Duodenal mucosa (tissue), 2 donors: ENCODE measurements around the gene CYP1A2.
"Not testable (repeated sequence)": the region's sequence is repeated elsewhere in the genome, so short reads cannot be mapped to it uniquely, and the experiment has no call there.

Source experiments
- H3K27ac ChIP-seq: one replicate; pipeline ENCODE4 v1.7.0; 2013; ENCODE audit warnings: low read depth, low read length
- H3K27me3 ChIP-seq, 2 donors: one replicate each; pipeline ENCODE4 v1.7.0; 2013; ENCODE audit warnings: low read length in 2 of 2, control low read depth in 1 of 2; ENCODE audit not compliant: insufficient read depth in 2 of 2, control insufficient read depth in 1 of 2
- H3K36me3 ChIP-seq, 2 donors: one replicate each; pipeline ENCODE4 v1.7.0; 2013; ENCODE audit warnings: low read length in 2 of 2, control low read depth in 1 of 2; ENCODE audit not compliant: insufficient read depth in 2 of 2, control insufficient read depth in 1 of 2
- H3K4me1 ChIP-seq, 2 donors: one replicate each; pipeline ENCODE4 v1.7.0; 2013; ENCODE audit warnings: low read length in 2 of 2, control low read depth in 1 of 2; ENCODE audit not compliant: insufficient read depth in 2 of 2, control insufficient read depth in 1 of 2
- H3K4me3 ChIP-seq, 2 donors: one replicate each; pipeline ENCODE4 v1.7.0; 2013; ENCODE audit warnings: low read length in 2 of 2, low read depth in 1 of 2
- H3K9ac ChIP-seq, 2 donors: one replicate each; pipeline ENCODE4 v1.7.0; 2013; ENCODE audit warnings: low read length in 2 of 2, low read depth in 1 of 2
- H3K9me3 ChIP-seq, 2 donors: one replicate each; pipeline ENCODE4 v1.7.0; 2013; ENCODE audit warnings: low read length in 2 of 2, control low read depth in 1 of 2; ENCODE audit not compliant: control insufficient read depth in 1 of 2

The CYP1A2 gene

GRCh38 chr15:74782259-74783071, 33.8 kb downstream of the CYP1A2 start:
- peak overlapping the region; percentile 34 for H3K27ac ChIP-seq
- peaks cover 70 to 82% of the 10 kb centered on the region in 2 donors for H3K4me1 ChIP-seq
- no peaks in the 10 kb centered on the region for H3K9me3 ChIP-seq
- H3K9ac ChIP-seq = peak overlapping the region; percentile 76 to 84
- H3K36me3 ChIP-seq = peaks cover 4 to 10% of the 10 kb centered on the region in 2 donors
- no peaks in the 10 kb centered on the region for H3K27me3 ChIP-seq
- peak overlapping the region; percentile 84 to 91 for H3K4me3 ChIP-seq

- peaks cover 70 to 82% of the 10 kb centered on the region in 2 donors for H3K4me1 ChIP-seq
- H3K9me3 ChIP-seq = no peaks in the 10 kb centered on the region
- no peaks in the 10 kb centered on the region for H3K27me3 ChIP-seq
- H3K4me3 ChIP-seq = peak overlapping the region; percentile 84 to 91
- peak overlapping the region; percentile 76 to 84 for H3K9ac ChIP-seq
- peak overlapping the region; percentile 34 for H3K27ac ChIP-seq
- H3K36me3 ChIP-seq = peaks cover 4 to 10% of the 10 kb centered on the region in 2 donors
These were observed 34.6 kb downstream of the CYP1A2 start for GRCh38 chr15:74783072-74783807.

GRCh38 chr15:74783808-74784175, 35.1 kb downstream of the CYP1A2 start:
- Histone ChIP-seq H3K27me3 (no peaks in the 10 kb centered on the region), H3K9me3 (no peaks in the 10 kb centered on the region), H3K4me1 (peaks cover 72 to 82% of the 10 kb centered on the region in 2 donors), H3K9ac (peak overlapping the region; percentile 76 to 84), H3K27ac (peak overlapping the region; percentile 27), H3K4me3 (peak overlapping the region; percentile 84 to 91), H3K36me3 (peaks cover 4 to 10% of the 10 kb centered on the region in 2 donors)

- Histone ChIP-seq H3K27me3 (no peaks in the 10 kb centered on the region), H3K4me3 (peak overlapping the region; percentile 60 to 91), H3K9me3 (no peaks in the 10 kb centered on the region), H3K4me1 (peaks cover 80 to 87% of the 10 kb centered on the region in 2 donors), H3K9ac (peak overlapping the region; percentile 56 to 76), H3K36me3 (peaks cover 4 to 10% of the 10 kb centered on the region in 2 donors), H3K27ac (peak overlapping the region; percentile 28)
These were observed 36.0 kb downstream of the CYP1A2 start for GRCh38 chr15:74784426-74785193.

- H3K27ac ChIP-seq = peak overlapping the region; percentile 28
- peak overlapping the region; percentile 56 to 76 for H3K9ac ChIP-seq
- peaks cover 83 to 90% of the 10 kb centered on the region in 2 donors for H3K4me1 ChIP-seq
- H3K9me3 ChIP-seq = no peaks in the 10 kb centered on the region
- peak overlapping the region; percentile 60 to 91 for H3K4me3 ChIP-seq
- H3K27me3 ChIP-seq = no peaks in the 10 kb centered on the region
- peaks cover 4 to 10% of the 10 kb centered on the region in 2 donors for H3K36me3 ChIP-seq
These were observed 36.8 kb downstream of the CYP1A2 start for GRCh38 chr15:74785194-74786032.

GRCh38 chr15:74786081-74786480, 37.4 kb downstream of the CYP1A2 start:
- not testable (repeated sequence) for H3K27me3 ChIP-seq, H3K36me3 ChIP-seq, H3K9me3 ChIP-seq, H3K27ac ChIP-seq
- H3K4me1 ChIP-seq = peaks cover 83 to 90% of the 10 kb centered on the region in 2 donors
- peak overlapping the region in 1 of 2 donors; percentile 67 for H3K4me3 ChIP-seq
- H3K9ac ChIP-seq = peak overlapping the region; percentile 50 to 52

GRCh38 chr15:74786551-74787165, 38.0 kb downstream of the CYP1A2 start:
- Histone ChIP-seq H3K27me3 (no peaks in the 10 kb centered on the region), H3K4me1 (peaks cover 83 to 90% of the 10 kb centered on the region in 2 donors), H3K4me3 (peak overlapping the region; percentile 58 to 67), H3K9me3 (no peaks in the 10 kb centered on the region), H3K9ac (peak overlapping the region; percentile 50 to 52), H3K27ac (peak overlapping the region; percentile 55), H3K36me3 (peaks cover 4 to 10% of the 10 kb centered on the region in 2 donors)

- H3K4me3 ChIP-seq = peak overlapping the region; percentile 58 to 67
These were observed 38.8 kb downstream of the CYP1A2 start for GRCh38 chr15:74787251-74788041.

More at GRCh38 chr15:74787251-74788041, 38.8 kb downstream of the CYP1A2 start:
- Histone ChIP-seq H3K36me3 (peaks cover 4 to 13% of the 10 kb centered on the region in 2 donors), H3K4me1 (peaks cover 91 to 97% of the 10 kb centered on the region in 2 donors), H3K27me3 (no peaks in the 10 kb centered on the region), H3K9me3 (no peaks in the 10 kb centered on the region), H3K9ac (peak overlapping the region; percentile 52 to 71), H3K27ac (peak overlapping the region; percentile 55)
